ENCODE data around the gene PIGQ.

PIGQ gene

DNA sequence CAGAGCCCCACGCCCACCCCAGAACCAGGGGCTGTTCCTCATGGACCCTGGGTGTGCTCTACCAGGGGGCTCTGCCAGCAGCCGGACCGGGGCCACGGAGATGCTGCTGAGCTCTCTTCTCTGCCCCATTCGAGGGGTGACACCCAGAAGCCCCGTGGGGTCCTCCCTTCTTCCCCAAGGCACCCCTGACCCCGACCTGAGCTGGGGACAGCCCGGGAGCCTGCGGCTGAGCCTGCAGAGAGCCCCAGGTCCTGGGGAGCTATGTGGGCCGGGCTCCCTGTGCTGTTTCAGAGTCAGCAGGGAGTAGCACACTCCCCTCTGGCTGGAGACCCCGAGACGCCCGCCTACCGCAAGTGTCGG, 10.8 kb upstream of the PIGQ start:
- Mint-ChIP-seq H3K36me3 (ENCODE audit: low read depth) (peaks cover 4% of the 10 kb centered on the region), H3K27me3 (ENCODE audit: low read depth, poor library complexity) (peaks cover 41% of the 10 kb centered on the region), H3K9me3 (no peaks in the 10 kb centered on the region), H3K4me1 (peaks cover 22% of the 10 kb centered on the region), H3K27ac (no peak overlapping the region), H3K4me3 (peak overlapping the region; percentile 60)
- no peak for DNase-seq
- TF ChIP-seq, protein P1, sequence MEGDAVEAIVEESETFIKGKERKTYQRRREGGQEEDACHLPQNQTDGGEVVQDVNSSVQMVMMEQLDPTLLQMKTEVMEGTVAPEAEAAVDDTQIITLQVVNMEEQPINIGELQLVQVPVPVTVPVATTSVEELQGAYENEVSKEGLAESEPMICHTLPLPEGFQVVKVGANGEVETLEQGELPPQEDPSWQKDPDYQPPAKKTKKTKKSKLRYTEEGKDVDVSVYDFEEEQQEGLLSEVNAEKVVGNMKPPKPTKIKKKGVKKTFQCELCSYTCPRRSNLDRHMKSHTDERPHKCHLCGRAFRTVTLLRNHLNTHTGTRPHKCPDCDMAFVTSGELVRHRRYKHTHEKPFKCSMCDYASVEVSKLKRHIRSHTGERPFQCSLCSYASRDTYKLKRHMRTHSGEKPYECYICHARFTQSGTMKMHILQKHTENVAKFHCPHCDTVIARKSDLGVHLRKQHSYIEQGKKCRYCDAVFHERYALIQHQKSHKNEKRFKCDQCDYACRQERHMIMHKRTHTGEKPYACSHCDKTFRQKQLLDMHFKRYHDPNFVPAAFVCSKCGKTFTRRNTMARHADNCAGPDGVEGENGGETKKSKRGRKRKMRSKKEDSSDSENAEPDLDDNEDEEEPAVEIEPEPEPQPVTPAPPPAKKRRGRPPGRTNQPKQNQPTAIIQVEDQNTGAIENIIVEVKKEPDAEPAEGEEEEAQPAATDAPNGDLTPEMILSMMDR (IDR thresholded peaks at IDR 0.05), result no peak

DNA sequence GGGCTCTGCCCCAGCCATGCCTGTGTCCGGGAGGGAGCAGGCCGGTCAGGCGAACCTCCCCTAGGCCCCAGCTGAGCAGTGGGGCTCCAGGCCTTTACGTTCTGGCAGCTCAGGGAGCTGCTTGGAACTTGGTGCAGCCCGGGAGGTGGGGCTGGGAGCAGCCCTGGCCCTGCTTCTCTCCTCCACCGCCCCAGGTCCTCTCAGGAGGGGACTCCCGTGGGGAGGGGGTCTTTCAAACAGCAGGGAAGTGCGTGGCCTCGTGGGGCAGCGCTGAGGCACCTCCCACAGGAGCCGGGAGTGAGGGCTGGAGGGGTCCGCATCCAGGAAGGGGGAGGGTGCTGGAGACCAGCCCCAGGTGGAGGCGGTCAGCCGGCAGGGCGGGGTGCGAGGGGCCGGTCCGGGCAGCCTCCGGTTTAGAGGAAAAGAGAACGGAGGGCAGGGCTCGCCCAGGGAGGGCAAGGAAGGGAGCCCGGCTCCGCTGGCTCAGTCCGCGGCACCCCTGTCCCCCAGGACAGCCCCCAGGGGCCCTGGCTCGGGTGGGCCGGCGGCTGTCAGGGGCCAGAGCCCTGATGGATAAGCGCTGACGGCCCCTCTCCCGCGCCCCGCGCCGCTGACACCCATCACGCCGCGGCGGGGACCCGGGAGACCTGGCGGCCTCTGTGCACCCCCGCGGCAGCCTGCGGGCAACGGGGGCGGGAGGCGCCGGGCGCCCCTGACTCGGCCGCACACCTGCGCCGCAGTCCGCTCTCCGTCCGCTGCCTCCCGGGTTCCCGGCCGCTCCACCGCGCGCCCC, 10.2 kb upstream of the PIGQ start:
- Mint-ChIP-seq H3K27me3 (ENCODE audit: low read depth, poor library complexity) (peaks cover 41% of the 10 kb centered on the region), H3K27ac (no peak overlapping the region), H3K9me3 (no peaks in the 10 kb centered on the region), H3K36me3 (ENCODE audit: low read depth) (no peaks in the 10 kb centered on the region), H3K4me3 (peak overlapping the region; percentile 60), H3K4me1 (peaks cover 17% of the 10 kb centered on the region)
- TF ChIP-seq, protein P1 (IDR thresholded peaks at IDR 0.05), result no peak
- no peak for DNase-seq

DNA sequence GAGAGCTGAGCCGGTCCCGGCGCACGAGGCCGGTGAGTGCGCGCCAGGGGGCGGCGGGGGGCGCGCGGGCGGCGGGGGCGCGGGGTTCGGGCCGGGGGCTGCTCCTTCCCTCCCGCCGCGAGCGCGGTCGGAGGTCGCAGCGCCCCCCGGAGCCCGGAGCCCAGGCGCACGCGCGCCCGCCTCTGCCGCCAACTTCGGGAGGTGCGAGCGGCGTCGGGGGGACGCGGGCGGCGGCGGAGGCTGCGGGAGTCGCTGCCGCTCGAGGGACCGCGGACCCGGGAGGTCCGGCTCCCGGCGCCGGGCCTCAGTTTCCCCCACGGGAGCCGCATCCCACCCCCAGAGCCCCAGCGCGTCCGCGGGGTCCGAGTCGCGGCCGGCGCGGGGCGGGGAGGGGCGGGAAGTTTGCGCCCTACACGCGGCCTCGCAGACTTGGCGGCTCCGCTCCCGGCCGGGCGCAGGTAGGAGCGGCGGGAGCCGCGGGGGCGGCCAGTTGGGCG, 9.5 kb upstream of the PIGQ start, which contains the start of gene PRR35:
Gene PRR35, plus strand, starts transcription at position 191 of the 497 bp plus-strand sequence. CDS start 2,901 bp downstream, outside the sequence.
- Mint-ChIP-seq H3K4me1 (peaks cover 15% of the 10 kb centered on the region), H3K4me3 (peak within 1 kb of the TSS; percentile 60), H3K27ac (no peak within 1 kb of the TSS), H3K36me3 (ENCODE audit: low read depth) (no peaks in the 10 kb centered on the region), H3K9me3 (no peaks in the 10 kb centered on the region), H3K27me3 (ENCODE audit: low read depth, poor library complexity) (peaks cover 41% of the 10 kb centered on the region)
- peak; percentile 53 for DNase-seq
- TF ChIP-seq, protein P1 (IDR thresholded peaks at IDR 0.05), result no peak

DNA sequence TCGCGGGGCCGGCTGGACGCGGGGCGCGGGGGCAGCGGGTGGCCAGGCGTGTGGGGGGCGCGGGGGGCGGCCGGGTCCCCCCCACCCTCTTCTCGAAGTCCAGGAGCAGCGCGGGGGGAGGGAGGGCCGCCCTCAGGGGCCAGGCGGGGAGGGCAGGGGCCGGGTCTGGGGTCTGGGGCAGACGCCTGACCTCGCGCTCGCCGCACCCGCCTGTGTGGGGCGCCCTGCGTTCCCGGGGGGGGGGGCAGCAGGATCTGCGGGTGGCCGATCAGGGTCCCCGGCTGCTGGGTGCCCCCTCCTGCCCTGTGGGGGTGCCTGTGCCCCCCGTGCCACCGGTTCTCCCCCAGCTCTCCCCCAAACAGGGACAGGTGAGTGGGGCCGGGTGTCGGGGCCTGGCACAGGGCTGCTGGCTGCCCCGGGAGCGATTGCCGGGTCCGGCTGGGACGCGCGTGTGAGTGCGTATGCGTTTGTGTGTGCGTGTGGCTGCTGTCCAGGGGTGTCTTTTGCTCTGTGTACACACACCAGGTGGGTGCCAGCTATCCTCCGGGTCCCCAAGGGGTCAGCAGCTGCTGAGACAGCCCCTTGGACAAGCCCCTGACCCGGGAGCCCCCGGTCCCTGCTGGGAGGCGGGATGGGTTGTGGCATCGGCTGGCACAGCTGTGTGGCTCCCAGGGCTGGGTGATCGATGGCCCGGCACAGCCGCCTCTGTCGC, 8.9 kb upstream of the PIGQ start:
- Mint-ChIP-seq H3K36me3 (ENCODE audit: low read depth) (no peaks in the 10 kb centered on the region), H3K9me3 (no peaks in the 10 kb centered on the region), H3K27ac (no peak overlapping the region), H3K27me3 (ENCODE audit: low read depth, poor library complexity) (peaks cover 41% of the 10 kb centered on the region), H3K4me3 (no peak overlapping the region), H3K4me1 (peaks cover 21% of the 10 kb centered on the region)
- TF ChIP-seq, protein P1 (IDR thresholded peaks at IDR 0.05), result no peak
- no peak for DNase-seq

DNA sequence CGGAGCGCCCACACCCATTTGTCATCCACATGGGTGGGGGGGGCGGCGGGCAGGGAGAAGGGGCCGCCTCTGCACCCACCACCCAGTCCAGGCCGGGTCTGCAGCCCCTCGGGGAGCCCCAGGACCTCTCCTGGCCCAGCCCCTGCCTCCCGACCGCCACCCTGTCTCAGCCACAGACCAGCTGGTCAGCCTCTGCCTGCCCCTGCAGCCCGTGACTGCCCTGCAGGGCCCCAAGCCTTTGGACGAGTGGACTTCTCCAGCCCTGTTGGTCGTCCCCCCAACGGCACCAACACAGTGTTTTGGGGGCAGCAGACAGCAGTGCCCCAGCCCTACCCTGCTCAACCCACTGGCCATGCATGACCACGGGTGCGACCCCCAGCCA, 8.4 kb upstream of the PIGQ start:
- H3K4me1 Mint-ChIP-seq, result peaks cover 26% of the 10 kb centered on the region
- no peak overlapping the region for H3K27ac Mint-ChIP-seq
- DNase-seq, result no peak
- TF ChIP-seq, protein P1 (IDR thresholded peaks at IDR 0.05), result no peak
- H3K4me3 Mint-ChIP-seq, result no peak overlapping the region
- no peaks in the 10 kb centered on the region for H3K9me3 Mint-ChIP-seq
- H3K27me3 Mint-ChIP-seq (ENCODE audit: low read depth, poor library complexity), result peaks cover 41% of the 10 kb centered on the region
- no peaks in the 10 kb centered on the region for H3K36me3 Mint-ChIP-seq (ENCODE audit: low read depth)
